H1 (cell line): ENCODE measurements around the gene SMO. TPM values are rescaled to one million over a fixed set of nuclear protein-coding genes. Genes with fewer than 3 reads are reported as not detected.

Experiments used
- CEBPB ChIP-seq: IDR thresholded peaks from 2 replicates; pipeline ENCODE4 v1.6.1; 2012; ENCODE audit warnings: low read depth, low read length
- CHD7 ChIP-seq: fragments of 300-600 bp; sonication (generic); IDR thresholded peaks from 2 replicates; pipeline ENCODE4 v1.7.1; 2012; ENCODE audit warnings: low read length, moderate library complexity, mild to moderate bottlenecking, inconsistent platforms; ENCODE audit not compliant: insufficient replicate concordance
- E2F6 ChIP-seq: IDR thresholded peaks from 2 replicates; pipeline ENCODE4 v1.6.1; 2012; ENCODE audit warnings: inconsistent platforms
- TEAD4 ChIP-seq: IDR thresholded peaks from 2 replicates; pipeline ENCODE4 v1.6.1; 2012; ENCODE audit warnings: low read depth, low read length, inconsistent platforms, mixed read lengths
- polyA plus RNA-seq, 7 experiments: library from polyadenylated mRNA; depleted of rRNA in 3 of 7; stranded (reverse) in 5 of 7; unstranded in 2 of 7; fragments of >200 nt in 5 of 7; fragments of 200-250 nt in 2 of 7; gene quantifications; 1 replicate in 5 of 7; 2 replicates in 1 of 7; 4 replicates in 1 of 7; pipeline versions ENCODE4 v1.2.1 to v1.2.3, GENCODE V29; 2011 to 2013; ENCODE audit warnings: missing spikeins in 2 of 7, mixed read lengths in 2 of 7
- total RNA-seq: library from RNA; stranded (reverse); fragmentation: NEBNext Ultra II Directional; extraction: Animal tissue kit (Norgen Biotek cat#: 25700); gene quantifications from 2 replicates; pipeline ENCODE4 v1.2.1, GENCODE V29; 2021

Gene SMO
- total and polyA plus RNA-seq, 2 of the 8 experiments (the other 6 are each of a cell fraction or from before 2014, with no cell fraction given), result 64.5 to 67.6 TPM

DNA sequence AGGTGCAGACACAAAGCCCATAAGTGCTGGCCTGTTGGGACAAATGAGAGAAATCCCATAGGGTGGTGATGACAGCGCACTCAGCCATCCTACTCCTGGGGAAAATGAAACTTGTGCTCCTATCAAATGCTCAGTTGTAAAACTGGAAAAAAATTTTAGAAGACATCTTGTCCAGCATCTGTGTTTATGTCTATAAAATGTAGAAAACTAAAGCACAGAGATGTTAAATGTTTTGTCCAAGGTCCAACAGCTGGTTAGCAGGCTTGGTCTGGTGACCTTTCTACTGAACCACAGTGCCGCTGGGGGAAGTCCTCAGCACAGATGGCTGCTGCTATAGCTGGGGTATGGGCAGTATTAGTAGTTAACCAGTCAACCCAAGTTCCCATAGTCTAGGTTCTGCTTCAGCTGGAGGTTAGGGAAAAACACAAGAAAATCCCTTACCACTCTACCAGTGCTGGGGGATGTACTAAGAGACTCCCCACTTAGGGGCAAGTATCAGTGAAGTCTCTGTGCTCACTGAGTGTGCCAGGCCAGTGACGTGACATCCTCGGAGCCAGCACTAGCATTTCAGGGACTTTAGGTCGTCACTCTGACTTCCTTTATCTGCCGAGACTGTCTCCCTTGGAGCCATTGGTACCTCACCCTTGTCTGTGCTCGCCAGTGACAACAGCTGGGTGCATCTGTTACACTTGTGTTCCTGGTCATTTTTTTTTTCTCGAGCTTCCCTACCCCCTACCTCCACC, 42.0 kb upstream of the SMO start (continued):
- no peak for TF ChIP-seq CHD7
- no peak for TF ChIP-seq CEBPB
- TF ChIP-seq TEAD4, result no peak
- TF ChIP-seq E2F6, result no peak
- TF ChIP-seq, all 59 proteins: peak for 0
